Fibroblast of skin of left biceps (primary cell): ENCODE data around the gene CEP135.

Source experiments
- DNase-seq, 2 experiments: peaks; one replicate each; pipeline ENCODE4 v3.0.0-alpha.2; 2013; ENCODE audit warnings: low read depth in 2 of 2

The CEP135 gene

DNA sequence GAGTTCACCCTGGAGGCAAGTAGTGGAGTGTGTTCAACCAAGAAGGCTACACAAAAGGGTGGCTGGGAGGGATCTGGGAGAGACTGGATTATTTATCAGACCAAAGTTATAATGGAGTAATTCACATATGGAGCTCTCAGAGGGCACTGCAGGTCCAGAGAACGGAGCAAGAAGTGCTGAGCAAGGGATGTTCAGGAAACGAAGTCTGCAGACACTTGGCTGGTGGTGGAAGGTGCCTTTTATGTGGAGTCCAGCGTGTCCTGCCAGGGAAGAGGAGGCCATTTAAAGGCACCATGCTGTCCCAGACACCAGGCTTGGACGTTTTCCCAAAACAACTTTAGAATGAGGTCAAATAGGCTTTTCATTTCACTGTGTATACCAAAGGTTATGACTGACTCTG, 130.1 kb downstream of the CEP135 start:
- no peak for DNase-seq

DNA sequence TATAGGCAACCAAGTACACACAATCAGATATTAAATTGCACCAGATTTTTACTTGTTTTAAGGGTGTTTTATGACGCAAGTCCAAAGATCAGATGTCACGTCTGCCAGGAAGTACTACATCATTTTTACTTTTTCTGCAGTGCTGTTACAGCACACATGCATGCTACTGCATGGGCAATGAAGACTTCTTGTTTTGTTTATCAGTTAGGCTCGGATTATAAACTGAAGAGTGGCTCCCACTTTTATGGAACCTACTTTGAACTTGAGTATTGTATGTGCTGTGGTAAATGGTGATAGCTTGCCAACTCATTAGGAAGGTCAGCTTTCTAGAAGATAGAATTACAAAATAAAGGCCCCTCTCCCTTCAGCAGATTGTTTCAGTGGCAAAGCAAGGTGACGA, 131.6 kb downstream of the CEP135 start:
- DNase-seq, result no peak

- DNase-seq, result no peak
Observed at GRCh38 chr4:56082829-56083228, 134.1 kb downstream of the CEP135 start.
